ENCODE measurements around the gene DDRGK1. TPM values are rescaled to one million over a fixed set of nuclear protein-coding genes. Genes with fewer than 3 reads are reported as not detected.

Gene DDRGK1
- polyA plus RNA-seq, 2 of the 4 experiments (the other 2 are of a cell fraction): 87.4 to 120 TPM

GRCh38 chr20:3210346-3210745 lies 5.9 kb upstream of the DDRGK1 start:
- no peak for TF ChIP-seq FOXS1 (CRISPR knock-in tag; IDR thresholded peaks at IDR 0.05)
- TF ChIP-seq ESRRA (IDR thresholded peaks at IDR 0.05; ENCODE audit: borderline replicate concordance, low read length): no peak
- no peak for TF ChIP-seq NFE2L2 (conservative IDR thresholded peaks at IDR 0.05; ENCODE audit: low read length)
- no peak for TF ChIP-seq CBX8 (IDR thresholded peaks at IDR 0.05)
- TF ChIP-seq RCOR1 (IDR thresholded peaks at IDR 0.05; ENCODE audit: low read depth, low read length): no peak
- no peak for TF ChIP-seq HES2 (IDR thresholded peaks at IDR 0.05)
- no peak for TF ChIP-seq KDM1A (IDR thresholded peaks at IDR 0.05; ENCODE audit: low read depth)
- TF ChIP-seq SMC3 (IDR thresholded peaks at IDR 0.05): no peak
- no peak for TF ChIP-seq ZC3H11A (IDR thresholded peaks at IDR 0.05)
- TF ChIP-seq, protein P1, sequence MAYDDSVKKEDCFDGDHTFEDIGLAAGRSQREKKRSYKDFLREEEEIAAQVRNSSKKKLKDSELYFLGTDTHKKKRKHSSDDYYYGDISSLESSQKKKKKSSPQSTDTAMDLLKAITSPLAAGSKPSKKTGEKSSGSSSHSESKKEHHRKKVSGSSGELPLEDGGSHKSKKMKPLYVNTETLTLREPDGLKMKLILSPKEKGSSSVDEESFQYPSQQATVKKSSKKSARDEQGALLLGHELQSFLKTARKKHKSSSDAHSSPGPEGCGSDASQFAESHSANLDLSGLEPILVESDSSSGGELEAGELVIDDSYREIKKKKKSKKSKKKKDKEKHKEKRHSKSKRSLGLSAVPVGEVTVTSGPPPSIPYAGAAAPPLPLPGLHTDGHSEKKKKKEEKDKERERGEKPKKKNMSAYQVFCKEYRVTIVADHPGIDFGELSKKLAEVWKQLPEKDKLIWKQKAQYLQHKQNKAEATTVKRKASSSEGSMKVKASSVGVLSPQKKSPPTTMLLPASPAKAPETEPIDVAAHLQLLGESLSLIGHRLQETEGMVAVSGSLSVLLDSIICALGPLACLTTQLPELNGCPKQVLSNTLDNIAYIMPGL (CRISPR knock-in tag; IDR thresholded peaks at IDR 0.05; ENCODE audit: borderline replicate concordance): no peak
- no peak for TF ChIP-seq JUNB (IDR thresholded peaks at IDR 0.05)
- TF ChIP-seq FOSB (CRISPR knock-in tag; IDR thresholded peaks at IDR 0.05): no peak
- no peak for TF ChIP-seq RFX5 (IDR thresholded peaks at IDR 0.05)
- TF ChIP-seq SREBF2 (IDR thresholded peaks at IDR 0.05): no peak
- TF ChIP-seq, protein P2, sequence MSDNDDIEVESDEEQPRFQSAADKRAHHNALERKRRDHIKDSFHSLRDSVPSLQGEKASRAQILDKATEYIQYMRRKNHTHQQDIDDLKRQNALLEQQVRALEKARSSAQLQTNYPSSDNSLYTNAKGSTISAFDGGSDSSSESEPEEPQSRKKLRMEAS (IDR thresholded peaks at IDR 0.05): no peak
- no peak for TF ChIP-seq TFCP2L1 (CRISPR knock-in tag; IDR thresholded peaks at IDR 0.05)
- TF ChIP-seq NPAS2 (CRISPR knock-in tag; IDR thresholded peaks at IDR 0.05; ENCODE audit: borderline replicate concordance): no peak
- TF ChIP-seq ZFP36 (IDR thresholded peaks at IDR 0.05; ENCODE audit: borderline replicate concordance, partially characterized antibody): no peak
- FAIRE-seq (no peak), ATAC-seq (no peak; a peak in 1 of 6 replicates), DNase-seq (ENCODE audit: low read depth in 1 of 2, low spot score in 1 of 2) (no peak)
- H3K4me2 ChIP-seq: peak overlapping the region; percentile 95
- H3K27ac ChIP-seq: peak overlapping the region; percentile 90 to 93
- CTCF ChIA-PET: interaction anchor here (0.6 to 8.6 kb wide), 4 partner anchors 11 to 106 kb away, joined by 3 to 79 read pairs (median 6); no protein-coding TSS in a partner anchor
- H3K4me3 ChIP-seq: peak overlapping the region; percentile 84
- POLR2A ChIA-PET: no interaction called here
- H3K9me3 ChIP-seq: no peaks in the 10 kb centered on the region
- peaks cover 17% of the 10 kb centered on the region for H3K4me1 ChIP-seq
- 75% methylated on average over 2 of the region's 2 CpGs for WGBS (ENCODE audit: missing lambda C conversion rate)

GRCh38 chr20:3209946-3210317 lies 5.5 kb upstream of the DDRGK1 start:
- CTCF ChIA-PET: interaction anchor here (0.6 to 8.6 kb wide), 5 partner anchors 11 to 107 kb away, joined by 3 to 79 read pairs (median 4); no protein-coding TSS in a partner anchor

More at GRCh38 chr20:3209946-3210317, 5.5 kb upstream of the DDRGK1 start:
- peak overlapping the region; percentile 95 for H3K4me2 ChIP-seq
- POLR2A ChIA-PET: interaction anchor here (0.7 to 1.4 kb wide), 2 partner anchors 10 to 27 kb away, joined by 3 read pairs; no protein-coding TSS in a partner anchor
- 2% methylated on average over 10 of the region's 10 CpGs for WGBS (ENCODE audit: missing lambda C conversion rate)
- FAIRE-seq (peak; percentile 78), DNase-seq (ENCODE audit: low read depth in 1 of 2, low spot score in 1 of 2) (no peak), ATAC-seq (peak; percentile 45 to 47; a peak in 4 of 6 replicates)
- no peaks in the 10 kb centered on the region for H3K9me3 ChIP-seq
- H3K4me1 ChIP-seq: peaks cover 17% of the 10 kb centered on the region
- TF ChIP-seq NPAS2 (CRISPR knock-in tag; IDR thresholded peaks at IDR 0.05; ENCODE audit: borderline replicate concordance) (no peak), PBX3 (IDR thresholded peaks at IDR 0.05) (0 out of 2 replicates have a peak, but pooled peaks have one; percentile 13), RARB (CRISPR knock-in tag; IDR thresholded peaks at IDR 0.05) (no peak), ZSCAN20 (CRISPR knock-in tag; IDR thresholded peaks at IDR 0.05) (no peak)
- H3K27ac ChIP-seq: peak overlapping the region; percentile 90 to 93
- H3K4me3 ChIP-seq: peak overlapping the region; percentile 84
